SK-N-MC (cell line): ENCODE measurements around the gene C16orf96.

Experiments used
- EZH2 ChIP-seq: fragments of 200-600 bp; sonication (generic); IDR thresholded peaks from one replicate; pipeline ENCODE4 v1.6.1; 2017; ENCODE audit warnings: antibody characterized with exemption
- POLR2AphosphoS5 ChIP-seq: IDR thresholded peaks from 2 replicates; pipeline ENCODE4 v1.6.1; 2012; ENCODE audit warnings: mild to moderate bottlenecking, low read depth, low read length, borderline replicate concordance

DNA sequence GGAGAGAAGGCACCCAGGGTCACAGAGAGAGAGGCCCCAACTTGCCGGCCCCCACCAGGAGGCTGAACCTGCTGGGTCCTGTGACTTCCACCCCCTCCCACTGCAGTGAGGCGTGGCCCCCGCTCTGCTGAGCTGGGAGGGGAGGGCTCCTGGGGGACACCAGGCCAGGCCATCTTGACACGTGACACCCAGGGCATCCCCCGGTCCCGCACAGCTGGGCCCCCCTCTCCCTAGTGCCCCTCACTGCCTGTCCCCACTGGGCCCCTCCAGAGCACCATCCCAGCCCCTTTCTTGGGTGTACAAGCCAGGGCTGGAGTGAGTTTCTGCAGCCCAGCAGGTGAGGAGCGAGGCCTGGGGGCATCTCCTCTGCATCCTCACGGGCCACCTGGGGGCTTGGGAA lies 46.2 kb downstream of the C16orf96 start:
- TF ChIP-seq EZH2 (no peak), POLR2AphosphoS5 (no peak)
